ENCODE results near the gene CDK19.

- TF ChIP-seq CTCF (conservative IDR thresholded peaks at IDR 0.05 in 1 of 2, IDR thresholded peaks at IDR 0.05 in 1 of 2; ENCODE audit: low read depth in 1 of 2, low read length in 2 of 2) = no peak
- TF ChIP-seq EZH2 (IDR thresholded peaks at IDR 0.05; ENCODE audit: low read length, missing control alignments) = no peak
Observed at GRCh38 chr6:110672122-110672521, 143.1 kb downstream of the CDK19 start.
